ENCODE results near the gene CCDC12. TPM values are rescaled to one million over a fixed set of nuclear protein-coding genes. Genes with fewer than 3 reads are reported as not detected.

The CCDC12 gene
- total RNA-seq, 4 donors from 2014 or later: 56.1 to 86.8 (median 81.6) TPM

DNA sequence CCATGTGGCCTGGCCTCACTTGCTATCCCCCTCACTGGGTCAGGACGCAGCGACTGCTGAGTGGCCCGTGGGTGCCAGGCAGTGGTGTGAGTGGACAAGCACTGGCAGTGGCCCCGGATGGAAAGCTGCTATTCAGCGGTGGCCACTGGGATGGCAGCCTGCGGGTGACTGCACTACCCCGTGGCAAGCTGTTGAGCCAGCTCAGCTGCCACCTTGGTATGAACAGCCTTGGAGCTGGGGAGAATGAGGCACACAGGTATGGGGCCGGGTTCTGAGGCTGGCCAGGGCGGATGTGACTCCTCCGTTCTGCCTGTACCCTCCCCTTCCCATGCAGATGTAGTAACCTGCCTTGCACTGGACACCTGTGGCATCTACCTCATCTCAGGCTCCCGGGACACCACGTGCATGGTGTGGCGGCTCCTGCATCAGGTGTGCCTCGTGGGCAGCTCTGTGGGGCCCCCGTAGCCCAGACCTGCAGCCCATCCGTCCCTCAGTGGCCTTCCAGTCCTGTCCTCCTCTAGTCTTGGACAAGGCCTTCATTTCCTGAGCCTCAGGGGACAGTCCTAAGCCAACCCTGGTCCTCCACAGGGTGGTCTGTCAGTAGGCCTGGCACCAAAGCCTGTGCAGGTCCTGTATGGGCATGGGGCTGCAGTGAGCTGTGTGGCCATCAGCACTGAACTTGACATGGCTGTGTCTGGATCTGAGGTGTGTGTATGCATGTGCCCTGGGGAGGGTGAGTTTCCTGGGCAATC lies 31.1 kb upstream of the CCDC12 start:
- Histone ChIP-seq H3K27me3 (no peaks in the 10 kb centered on the region), H3K4me3 (no peak overlapping the region), H3K27ac (no peak overlapping the region), H3K36me3 (peaks cover 57% of the 10 kb centered on the region), H3K4me1 (peaks cover 18% of the 10 kb centered on the region), H3K9me3 (no peaks in the 10 kb centered on the region)
- TF ChIP-seq POLR2AphosphoS5 (IDR thresholded peaks at IDR 0.05) (no peak), POLR2A (IDR thresholded peaks at IDR 0.05) (no peak), EP300 (IDR thresholded peaks at IDR 0.05) (no peak)
- TF ChIP-seq, protein P1, sequence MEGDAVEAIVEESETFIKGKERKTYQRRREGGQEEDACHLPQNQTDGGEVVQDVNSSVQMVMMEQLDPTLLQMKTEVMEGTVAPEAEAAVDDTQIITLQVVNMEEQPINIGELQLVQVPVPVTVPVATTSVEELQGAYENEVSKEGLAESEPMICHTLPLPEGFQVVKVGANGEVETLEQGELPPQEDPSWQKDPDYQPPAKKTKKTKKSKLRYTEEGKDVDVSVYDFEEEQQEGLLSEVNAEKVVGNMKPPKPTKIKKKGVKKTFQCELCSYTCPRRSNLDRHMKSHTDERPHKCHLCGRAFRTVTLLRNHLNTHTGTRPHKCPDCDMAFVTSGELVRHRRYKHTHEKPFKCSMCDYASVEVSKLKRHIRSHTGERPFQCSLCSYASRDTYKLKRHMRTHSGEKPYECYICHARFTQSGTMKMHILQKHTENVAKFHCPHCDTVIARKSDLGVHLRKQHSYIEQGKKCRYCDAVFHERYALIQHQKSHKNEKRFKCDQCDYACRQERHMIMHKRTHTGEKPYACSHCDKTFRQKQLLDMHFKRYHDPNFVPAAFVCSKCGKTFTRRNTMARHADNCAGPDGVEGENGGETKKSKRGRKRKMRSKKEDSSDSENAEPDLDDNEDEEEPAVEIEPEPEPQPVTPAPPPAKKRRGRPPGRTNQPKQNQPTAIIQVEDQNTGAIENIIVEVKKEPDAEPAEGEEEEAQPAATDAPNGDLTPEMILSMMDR (IDR thresholded peaks at IDR 0.05): no peak
- peak; percentile 63 to 74 for DNase-seq (ENCODE audit: low spot score in 2 of 2)
- 79% methylated on average over 4 of the region's 16 CpGs for whole genome bisulfite sequencing

DNA sequence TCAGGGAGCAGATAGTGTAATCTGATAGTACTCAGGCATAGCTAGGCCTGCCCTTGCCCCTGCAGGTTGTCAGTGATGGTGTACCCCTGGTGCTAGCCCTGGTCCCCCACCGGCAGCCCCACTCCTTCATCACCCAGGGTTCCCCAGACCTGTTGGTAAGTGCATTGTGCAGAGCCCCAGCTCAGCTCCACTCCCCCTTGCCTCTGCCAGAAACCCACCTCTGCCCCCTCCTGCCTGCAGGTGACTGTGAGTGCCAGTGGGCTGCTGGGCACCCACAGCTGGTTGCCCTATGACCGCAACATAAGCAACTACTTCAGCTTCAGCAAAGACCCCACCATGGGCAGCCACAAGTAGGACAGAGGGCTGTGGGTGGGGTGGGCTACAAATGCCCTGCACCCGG lies 30.5 kb upstream of the CCDC12 start:
- Histone ChIP-seq H3K9me3 (no peaks in the 10 kb centered on the region), H3K4me1 (peaks cover 18% of the 10 kb centered on the region), H3K27ac (no peak overlapping the region), H3K36me3 (peaks cover 64% of the 10 kb centered on the region), H3K27me3 (no peaks in the 10 kb centered on the region), H3K4me3 (no peak overlapping the region)
- TF ChIP-seq POLR2A (IDR thresholded peaks at IDR 0.05) (no peak), POLR2AphosphoS5 (IDR thresholded peaks at IDR 0.05) (no peak), EP300 (IDR thresholded peaks at IDR 0.05) (no peak)
- TF ChIP-seq, protein P1 (IDR thresholded peaks at IDR 0.05): no peak
- no peak for DNase-seq (ENCODE audit: low spot score in 2 of 2)
- WGBS: 87% methylated on average over 3 of the region's 3 CpGs

DNA sequence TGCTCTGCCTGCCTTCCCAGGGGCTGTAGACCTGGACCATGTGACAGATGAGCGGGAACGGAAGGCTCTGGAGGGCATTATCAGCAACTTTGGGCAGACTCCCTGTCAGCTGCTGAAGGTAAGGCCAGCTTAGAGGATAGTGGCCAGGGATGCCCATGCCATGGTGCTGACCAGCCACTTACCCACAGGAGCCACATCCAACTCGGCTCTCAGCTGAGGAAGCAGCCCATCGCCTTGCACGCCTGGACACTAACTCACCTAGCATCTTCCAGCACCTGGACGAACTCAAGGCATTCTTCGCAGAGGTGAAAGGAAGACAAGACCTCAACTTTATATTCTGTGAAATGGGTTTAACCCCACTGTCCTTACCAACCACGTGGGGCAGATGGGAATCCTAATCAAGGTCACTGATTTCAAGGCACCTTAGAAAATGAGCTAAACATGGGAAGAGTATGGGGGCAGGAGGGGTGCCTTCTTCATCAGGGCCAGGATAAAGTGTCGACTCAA lies 29.7 kb upstream of the CCDC12 start:
- Histone ChIP-seq H3K36me3 (peaks cover 72% of the 10 kb centered on the region), H3K27me3 (no peaks in the 10 kb centered on the region), H3K9me3 (no peaks in the 10 kb centered on the region), H3K4me1 (peaks cover 18% of the 10 kb centered on the region), H3K27ac (no peak overlapping the region), H3K4me3 (no peak overlapping the region)
- TF ChIP-seq POLR2A (IDR thresholded peaks at IDR 0.05): no peak
- no peak for TF ChIP-seq EP300 (IDR thresholded peaks at IDR 0.05)
- TF ChIP-seq, protein P1 (IDR thresholded peaks at IDR 0.05): no peak
- TF ChIP-seq POLR2AphosphoS5 (IDR thresholded peaks at IDR 0.05): no peak
- WGBS: 88% methylated on average over 9 of the region's 9 CpGs
- no peak for DNase-seq (ENCODE audit: low spot score in 2 of 2)

DNA sequence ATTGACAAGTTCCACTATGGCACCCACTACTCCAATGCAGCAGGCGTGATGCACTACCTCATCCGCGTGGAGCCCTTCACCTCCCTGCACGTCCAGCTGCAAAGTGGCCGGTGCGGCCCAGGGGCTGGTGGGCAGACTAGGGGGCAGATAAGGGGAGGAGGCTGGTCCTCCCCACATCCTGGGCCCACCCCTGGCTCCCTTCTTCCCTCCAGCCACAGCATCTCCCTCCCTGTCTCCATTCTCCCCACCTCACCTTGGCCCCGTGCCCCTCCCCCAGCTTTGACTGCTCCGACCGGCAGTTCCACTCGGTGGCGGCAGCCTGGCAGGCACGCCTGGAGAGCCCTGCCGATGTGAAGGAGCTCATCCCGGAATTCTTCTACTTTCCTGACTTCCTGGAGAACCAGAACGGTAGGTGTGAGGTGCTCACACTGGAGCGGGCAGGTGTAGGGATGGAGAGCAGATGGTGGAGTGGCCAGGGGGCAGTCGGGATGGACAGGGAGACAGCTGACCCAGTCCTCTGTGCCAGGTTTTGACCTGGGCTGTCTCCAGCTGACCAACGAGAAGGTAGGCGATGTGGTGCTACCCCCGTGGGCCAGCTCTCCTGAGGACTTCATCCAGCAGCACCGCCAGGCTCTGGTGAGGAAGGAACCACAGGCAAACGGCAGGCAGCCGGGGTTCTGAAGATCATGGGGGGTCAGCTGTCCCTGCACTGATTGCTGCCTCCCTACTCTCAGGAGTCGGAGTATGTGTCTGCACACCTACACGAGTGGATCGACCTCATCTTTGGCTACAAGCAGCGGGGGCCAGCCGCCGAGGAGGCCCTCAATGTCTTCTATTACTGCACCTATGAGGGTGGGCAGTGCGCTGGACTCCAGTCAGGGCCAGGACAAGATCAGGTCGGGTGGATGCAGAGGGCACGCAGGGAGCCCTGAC lies 28.9 kb upstream of the CCDC12 start:
- no peaks in the 10 kb centered on the region for H3K9me3 ChIP-seq
- 57% methylated on average over 19 of the region's 32 CpGs for WGBS
- H3K4me1 ChIP-seq: peaks cover 18% of the 10 kb centered on the region
- H3K27me3 ChIP-seq: no peaks in the 10 kb centered on the region
- peak; percentile 61 to 80 for DNase-seq (ENCODE audit: low spot score in 2 of 2)
- H3K27ac ChIP-seq: no peak overlapping the region
- H3K36me3 ChIP-seq: peaks cover 79% of the 10 kb centered on the region
- no peak for TF ChIP-seq EP300 (IDR thresholded peaks at IDR 0.05)
- TF ChIP-seq POLR2A (IDR thresholded peaks at IDR 0.05): no peak
- no peak for TF ChIP-seq POLR2AphosphoS5 (IDR thresholded peaks at IDR 0.05)
- no peak overlapping the region for H3K4me3 ChIP-seq

DNA sequence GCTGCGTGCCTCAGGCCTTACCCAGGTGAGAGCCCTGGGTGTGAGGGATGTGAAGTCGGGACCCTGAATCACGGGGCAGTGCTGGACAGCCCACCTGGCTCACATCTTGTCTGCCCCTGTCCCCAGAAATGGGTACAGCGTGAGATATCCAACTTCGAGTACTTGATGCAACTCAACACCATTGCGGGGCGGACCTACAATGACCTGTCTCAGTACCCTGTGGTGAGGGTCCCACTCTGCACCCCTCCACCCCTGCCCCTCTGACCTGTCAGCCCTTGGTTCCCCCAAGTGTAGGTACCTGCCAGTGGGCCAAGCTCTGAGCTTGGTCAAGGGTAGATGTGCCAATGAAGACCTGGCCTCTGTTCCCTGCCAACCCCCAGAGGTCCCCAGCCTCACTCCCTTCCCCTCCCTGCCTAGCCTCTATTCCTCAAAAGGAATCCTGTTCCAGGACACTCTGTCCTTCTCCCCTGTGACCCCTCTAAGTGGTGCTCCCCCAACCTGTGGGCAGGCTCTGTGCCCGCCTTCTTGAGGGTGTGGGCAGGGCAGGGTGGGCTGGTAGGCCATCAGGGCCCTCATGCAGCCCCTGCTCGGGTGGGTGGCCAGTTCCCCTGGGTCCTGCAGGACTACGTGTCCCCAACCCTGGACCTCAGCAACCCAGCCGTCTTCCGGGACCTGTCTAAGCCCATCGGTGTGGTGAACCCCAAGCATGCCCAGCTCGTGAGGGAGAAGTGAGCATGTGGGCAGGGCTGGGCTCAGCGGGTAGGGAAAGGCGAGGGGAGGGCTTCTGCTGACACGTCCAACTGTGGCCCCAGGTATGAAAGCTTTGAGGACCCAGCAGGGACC lies 28.0 kb upstream of the CCDC12 start:
- no peak overlapping the region for H3K27ac ChIP-seq
- 91% methylated on average over 14 of the region's 17 CpGs for WGBS
- H3K27me3 ChIP-seq: no peaks in the 10 kb centered on the region
- peak; percentile 61 to 73 for DNase-seq (ENCODE audit: low spot score in 2 of 2)
- peaks cover 11% of the 10 kb centered on the region for H3K4me1 ChIP-seq
- TF ChIP-seq EP300 (IDR thresholded peaks at IDR 0.05) (no peak), POLR2AphosphoS5 (IDR thresholded peaks at IDR 0.05) (no peak), POLR2A (IDR thresholded peaks at IDR 0.05) (no peak)
- TF ChIP-seq, protein P1 (IDR thresholded peaks at IDR 0.05): no peak
- H3K9me3 ChIP-seq: no peaks in the 10 kb centered on the region
- peaks cover 88% of the 10 kb centered on the region for H3K36me3 ChIP-seq
- no peak overlapping the region for H3K4me3 ChIP-seq

Measured in suprapubic skin (tissue), 4 donors.